ENCODE data around the gene MIOX.

DNA sequence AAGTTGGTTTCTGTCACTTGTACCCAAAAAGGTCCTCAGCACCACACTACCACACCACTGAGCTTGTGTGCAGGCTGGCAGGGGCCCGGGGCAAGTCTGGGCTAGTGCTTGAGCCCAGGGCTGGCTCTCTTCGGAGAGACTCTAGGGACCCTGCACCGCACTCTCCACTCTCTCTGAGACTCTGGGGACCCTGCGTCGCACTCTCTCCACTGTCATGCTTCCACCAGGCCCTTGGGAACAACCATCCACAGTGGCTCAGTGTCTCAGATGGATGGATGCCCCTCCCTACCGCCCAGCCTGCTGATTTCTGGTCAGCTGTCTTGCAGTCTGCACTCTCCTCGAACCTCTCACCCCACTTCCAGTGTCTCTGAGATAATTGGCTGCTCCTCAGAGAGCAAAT is 9.8 kb upstream of the MIOX start:
- TF ChIP-seq, protein P1, sequence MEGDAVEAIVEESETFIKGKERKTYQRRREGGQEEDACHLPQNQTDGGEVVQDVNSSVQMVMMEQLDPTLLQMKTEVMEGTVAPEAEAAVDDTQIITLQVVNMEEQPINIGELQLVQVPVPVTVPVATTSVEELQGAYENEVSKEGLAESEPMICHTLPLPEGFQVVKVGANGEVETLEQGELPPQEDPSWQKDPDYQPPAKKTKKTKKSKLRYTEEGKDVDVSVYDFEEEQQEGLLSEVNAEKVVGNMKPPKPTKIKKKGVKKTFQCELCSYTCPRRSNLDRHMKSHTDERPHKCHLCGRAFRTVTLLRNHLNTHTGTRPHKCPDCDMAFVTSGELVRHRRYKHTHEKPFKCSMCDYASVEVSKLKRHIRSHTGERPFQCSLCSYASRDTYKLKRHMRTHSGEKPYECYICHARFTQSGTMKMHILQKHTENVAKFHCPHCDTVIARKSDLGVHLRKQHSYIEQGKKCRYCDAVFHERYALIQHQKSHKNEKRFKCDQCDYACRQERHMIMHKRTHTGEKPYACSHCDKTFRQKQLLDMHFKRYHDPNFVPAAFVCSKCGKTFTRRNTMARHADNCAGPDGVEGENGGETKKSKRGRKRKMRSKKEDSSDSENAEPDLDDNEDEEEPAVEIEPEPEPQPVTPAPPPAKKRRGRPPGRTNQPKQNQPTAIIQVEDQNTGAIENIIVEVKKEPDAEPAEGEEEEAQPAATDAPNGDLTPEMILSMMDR (tag by site-specific recombination; IDR thresholded peaks at IDR 0.05): no peak
- TF ChIP-seq ZBTB21 (tag by site-specific recombination; IDR thresholded peaks at IDR 0.05) (no peak), ZNF544 (tag by site-specific recombination; IDR thresholded peaks at IDR 0.05) (no peak), ZNF571 (tag by site-specific recombination; IDR thresholded peaks at IDR 0.05) (no peak), ZNF354C (tag by site-specific recombination; IDR thresholded peaks at IDR 0.05; ENCODE audit: borderline replicate concordance, low read depth) (no peak), ZNF664 (tag by site-specific recombination; IDR thresholded peaks at IDR 0.05) (no peak), ZNF23 (tag by site-specific recombination; IDR thresholded peaks at IDR 0.05; ENCODE audit: borderline replicate concordance) (no peak), ZNF223 (tag by site-specific recombination; IDR thresholded peaks at IDR 0.05) (no peak)
- TF ChIP-seq, protein P2, sequence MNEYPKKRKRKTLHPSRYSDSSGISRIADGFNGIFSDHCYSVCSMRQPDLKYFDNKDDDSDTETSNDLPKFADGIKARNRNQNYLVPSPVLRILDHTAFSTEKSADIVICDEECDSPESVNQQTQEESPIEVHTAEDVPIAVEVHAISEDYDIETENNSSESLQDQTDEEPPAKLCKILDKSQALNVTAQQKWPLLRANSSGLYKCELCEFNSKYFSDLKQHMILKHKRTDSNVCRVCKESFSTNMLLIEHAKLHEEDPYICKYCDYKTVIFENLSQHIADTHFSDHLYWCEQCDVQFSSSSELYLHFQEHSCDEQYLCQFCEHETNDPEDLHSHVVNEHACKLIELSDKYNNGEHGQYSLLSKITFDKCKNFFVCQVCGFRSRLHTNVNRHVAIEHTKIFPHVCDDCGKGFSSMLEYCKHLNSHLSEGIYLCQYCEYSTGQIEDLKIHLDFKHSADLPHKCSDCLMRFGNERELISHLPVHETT (tag by site-specific recombination; IDR thresholded peaks at IDR 0.05): no peak
- TF ChIP-seq, protein P3, sequence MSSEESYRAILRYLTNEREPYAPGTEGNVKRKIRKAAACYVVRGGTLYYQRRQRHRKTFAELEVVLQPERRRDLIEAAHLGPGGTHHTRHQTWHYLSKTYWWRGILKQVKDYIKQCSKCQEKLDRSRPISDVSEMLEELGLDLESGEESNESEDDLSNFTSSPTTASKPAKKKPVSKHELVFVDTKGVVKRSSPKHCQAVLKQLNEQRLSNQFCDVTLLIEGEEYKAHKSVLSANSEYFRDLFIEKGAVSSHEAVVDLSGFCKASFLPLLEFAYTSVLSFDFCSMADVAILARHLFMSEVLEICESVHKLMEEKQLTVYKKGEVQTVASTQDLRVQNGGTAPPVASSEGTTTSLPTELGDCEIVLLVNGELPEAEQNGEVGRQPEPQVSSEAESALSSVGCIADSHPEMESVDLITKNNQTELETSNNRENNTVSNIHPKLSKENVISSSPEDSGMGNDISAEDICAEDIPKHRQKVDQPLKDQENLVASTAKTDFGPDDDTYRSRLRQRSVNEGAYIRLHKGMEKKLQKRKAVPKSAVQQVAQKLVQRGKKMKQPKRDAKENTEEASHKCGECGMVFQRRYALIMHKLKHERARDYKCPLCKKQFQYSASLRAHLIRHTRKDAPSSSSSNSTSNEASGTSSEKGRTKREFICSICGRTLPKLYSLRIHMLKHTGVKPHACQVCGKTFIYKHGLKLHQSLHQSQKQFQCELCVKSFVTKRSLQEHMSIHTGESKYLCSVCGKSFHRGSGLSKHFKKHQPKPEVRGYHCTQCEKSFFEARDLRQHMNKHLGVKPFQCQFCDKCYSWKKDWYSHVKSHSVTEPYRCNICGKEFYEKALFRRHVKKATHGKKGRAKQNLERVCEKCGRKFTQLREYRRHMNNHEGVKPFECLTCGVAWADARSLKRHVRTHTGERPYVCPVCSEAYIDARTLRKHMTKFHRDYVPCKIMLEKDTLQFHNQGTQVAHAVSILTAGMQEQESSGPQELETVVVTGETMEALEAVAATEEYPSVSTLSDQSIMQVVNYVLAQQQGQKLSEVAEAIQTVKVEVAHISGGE (tag by site-specific recombination; conservative IDR thresholded peaks at IDR 0.05; ENCODE audit: low read depth): no peak
- TF ChIP-seq, protein P4, sequence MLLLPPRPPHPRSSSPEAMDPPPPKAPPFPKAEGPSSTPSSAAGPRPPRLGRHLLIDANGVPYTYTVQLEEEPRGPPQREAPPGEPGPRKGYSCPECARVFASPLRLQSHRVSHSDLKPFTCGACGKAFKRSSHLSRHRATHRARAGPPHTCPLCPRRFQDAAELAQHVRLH (tag by site-specific recombination; IDR thresholded peaks at IDR 0.05): no peak

Measured in HEK293 (cell line).